GM21390 (cell line): ENCODE results near the gene SERPINE1.
"Not testable (repeated sequence)": the region's sequence is repeated elsewhere in the genome, so short reads cannot be mapped to it uniquely, and the experiment has no call there.

Experiments used
- ATAC-seq: cut with Tn5 transposase; IDR thresholded peaks from one replicate; pipeline ENCODE4 v1.9.1; 2021; ENCODE audit not compliant: unreplicated experiment

SERPINE1 gene

GRCh38 chr7:101126651-101127459, at the start of gene SERPINE1:
TSS of gene SERPINE1 (plus strand) at chr7:101127104. CDS start at chr7:101128394, 1,290 bp downstream.
- ATAC-seq, result no peak

DNA sequence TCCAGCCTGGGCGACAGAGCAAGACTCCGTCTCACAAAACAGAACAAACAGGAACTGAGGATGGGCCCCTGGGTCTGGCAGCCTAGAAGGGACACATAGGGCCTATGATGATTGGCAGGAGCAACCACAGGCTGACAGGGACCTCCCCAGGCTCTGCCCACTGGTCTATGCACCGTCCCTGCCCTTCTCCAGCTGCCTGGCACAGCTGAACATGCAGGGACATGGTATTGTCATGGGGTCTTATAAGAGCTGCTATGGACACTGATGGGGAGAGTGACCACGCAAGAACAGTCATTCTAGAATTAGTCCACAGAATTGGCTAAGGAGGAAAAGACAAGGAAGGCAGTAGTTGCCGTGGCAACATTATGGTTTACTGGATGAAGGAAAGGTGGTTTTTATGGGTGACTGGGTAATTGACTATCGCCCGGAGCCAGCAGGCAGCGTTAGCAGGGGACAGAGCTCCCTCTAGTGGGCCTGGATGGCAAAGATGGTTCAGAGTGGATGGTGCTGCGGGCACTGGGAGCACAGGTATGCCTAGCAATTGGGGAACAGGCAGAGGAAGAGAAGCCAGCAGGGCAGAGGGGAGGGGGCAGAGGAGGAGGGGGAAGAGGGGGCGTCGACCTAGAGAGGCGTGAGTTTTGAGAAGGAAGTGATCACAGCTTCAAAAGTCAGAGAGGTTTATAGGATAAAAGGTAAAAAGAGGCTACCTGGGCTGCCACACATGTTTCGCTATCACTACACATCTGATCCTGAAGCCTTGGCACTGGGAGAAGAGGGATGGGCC, 49.4 kb upstream of the SERPINE1 start:
- peak; percentile 73 for ATAC-seq

DNA sequence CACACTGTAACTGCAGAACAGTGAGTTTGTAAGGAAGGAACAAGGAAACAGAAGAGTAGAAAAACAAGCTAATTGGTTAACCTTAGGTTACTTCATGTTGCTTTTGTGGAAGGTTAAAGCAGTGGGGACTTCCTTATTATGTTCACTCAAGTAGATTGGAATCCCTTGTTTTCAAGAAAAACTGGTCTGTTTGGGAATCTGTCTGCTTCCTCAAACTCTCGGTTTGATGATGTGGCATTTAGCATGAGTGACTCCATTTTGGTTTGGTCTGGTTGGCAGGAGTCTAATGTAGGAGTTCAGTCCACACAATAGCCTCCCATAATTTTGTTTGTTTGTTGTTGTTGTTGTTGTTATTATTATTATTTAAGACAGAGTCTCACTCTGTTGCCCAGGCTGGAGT, 45.5 kb upstream of the SERPINE1 start:
- ATAC-seq, result no peak

- no peak for ATAC-seq
These were observed 42.1 kb upstream of the SERPINE1 start for GRCh38 chr7:101084865-101085161.

DNA sequence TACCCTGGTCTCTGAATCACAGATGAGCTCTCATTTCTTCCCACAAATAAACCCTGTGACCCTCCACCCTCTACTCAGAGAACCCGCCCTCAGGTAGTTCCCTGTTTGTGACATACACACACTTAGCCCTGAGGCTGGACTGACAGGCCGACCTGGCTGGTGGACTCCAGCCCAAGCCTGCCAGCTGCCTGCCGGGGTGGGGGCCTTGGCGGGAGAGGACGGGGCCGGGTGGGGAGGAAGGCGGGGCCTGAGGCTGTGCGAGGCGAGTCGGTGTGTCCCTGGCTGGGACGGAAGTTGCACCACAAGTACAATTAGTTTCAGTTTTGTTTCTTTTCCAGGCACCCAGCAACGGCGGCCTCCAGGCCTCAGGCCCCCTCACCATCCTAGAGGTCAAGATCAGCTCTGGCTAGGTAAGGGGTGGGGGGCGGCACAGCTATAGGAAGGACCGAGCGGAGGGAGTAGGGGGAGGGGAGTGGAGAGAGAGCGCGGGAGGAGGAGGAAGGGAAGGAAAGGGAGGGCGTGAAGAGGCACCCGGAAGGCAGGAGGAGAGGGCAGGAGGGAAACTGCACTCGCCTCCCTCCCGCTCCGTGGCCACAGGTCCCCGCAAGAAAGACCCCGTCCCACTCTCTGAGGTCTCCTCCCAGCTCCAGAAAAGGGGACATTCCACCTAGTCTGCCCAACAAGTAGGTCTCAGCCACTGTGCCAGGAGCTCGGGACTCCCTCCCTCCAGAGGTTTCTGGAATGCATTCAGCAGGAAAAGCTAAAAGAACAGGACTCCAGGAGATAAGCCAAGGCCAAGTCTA, 41.5 kb upstream of the SERPINE1 start, which contains the start of gene TRIM56:
Gene TRIM56, plus strand, starts transcription at position 320 of the 803 bp plus-strand sequence. CDS start 1,832 bp downstream, outside the sequence.
- ATAC-seq, result peak; percentile 90

DNA sequence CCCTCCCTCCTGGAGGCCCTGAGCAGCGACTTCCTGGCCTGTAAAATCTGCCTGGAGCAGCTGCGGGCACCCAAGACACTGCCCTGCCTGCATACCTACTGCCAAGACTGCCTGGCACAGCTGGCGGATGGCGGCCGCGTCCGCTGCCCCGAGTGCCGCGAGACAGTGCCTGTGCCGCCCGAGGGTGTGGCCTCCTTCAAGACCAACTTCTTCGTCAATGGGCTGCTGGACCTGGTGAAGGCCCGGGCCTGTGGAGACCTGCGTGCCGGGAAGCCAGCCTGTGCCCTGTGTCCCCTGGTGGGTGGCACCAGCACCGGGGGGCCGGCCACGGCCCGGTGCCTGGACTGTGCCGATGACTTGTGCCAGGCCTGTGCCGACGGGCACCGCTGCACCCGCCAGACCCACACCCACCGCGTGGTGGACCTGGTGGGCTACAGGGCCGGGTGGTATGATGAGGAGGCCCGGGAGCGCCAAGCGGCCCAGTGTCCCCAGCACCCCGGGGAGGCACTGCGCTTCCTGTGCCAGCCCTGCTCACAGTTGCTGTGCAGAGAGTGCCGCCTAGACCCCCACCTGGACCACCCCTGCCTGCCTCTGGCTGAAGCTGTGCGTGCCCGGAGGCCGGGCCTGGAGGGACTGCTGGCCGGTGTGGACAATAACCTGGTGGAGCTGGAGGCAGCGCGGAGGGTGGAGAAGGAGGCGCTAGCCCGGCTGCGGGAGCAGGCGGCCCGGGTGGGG, 39.4 kb upstream of the SERPINE1 start:
- no peak for ATAC-seq

- ATAC-seq, result no peak
These were observed 38.9 kb upstream of the SERPINE1 start for GRCh38 chr7:101088069-101088425.

GRCh38 chr7:101088858-101089529, 37.9 kb upstream of the SERPINE1 start:
- no peak for ATAC-seq

GRCh38 chr7:101089876-101090275, 37.0 kb upstream of the SERPINE1 start:
- no peak for ATAC-seq

- ATAC-seq, result not testable (repeated sequence)
These were observed 34.5 kb upstream of the SERPINE1 start for GRCh38 chr7:101092266-101092905.

GRCh38 chr7:101093906-101094305, 33.0 kb upstream of the SERPINE1 start:
- ATAC-seq, result no peak

DNA sequence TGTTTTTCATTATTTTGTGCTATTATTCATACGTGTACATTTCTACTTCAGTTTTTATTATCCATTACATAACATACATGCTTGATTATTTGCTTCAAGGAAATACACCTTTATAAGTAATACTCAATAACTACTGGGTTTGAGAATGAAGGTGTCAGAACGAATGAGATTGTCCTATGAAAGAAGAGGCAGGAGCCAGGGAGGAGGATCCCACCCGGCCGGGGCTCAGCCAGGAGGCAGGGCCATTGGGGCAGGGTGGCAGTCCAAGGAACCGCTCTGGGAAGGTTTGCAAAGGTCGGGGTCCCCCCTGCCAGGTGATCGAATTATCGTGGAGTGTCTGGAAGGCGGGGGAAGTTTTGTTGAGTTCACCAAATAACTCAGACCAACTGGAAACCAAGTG, 32.5 kb upstream of the SERPINE1 start:
- ATAC-seq, result no peak

DNA sequence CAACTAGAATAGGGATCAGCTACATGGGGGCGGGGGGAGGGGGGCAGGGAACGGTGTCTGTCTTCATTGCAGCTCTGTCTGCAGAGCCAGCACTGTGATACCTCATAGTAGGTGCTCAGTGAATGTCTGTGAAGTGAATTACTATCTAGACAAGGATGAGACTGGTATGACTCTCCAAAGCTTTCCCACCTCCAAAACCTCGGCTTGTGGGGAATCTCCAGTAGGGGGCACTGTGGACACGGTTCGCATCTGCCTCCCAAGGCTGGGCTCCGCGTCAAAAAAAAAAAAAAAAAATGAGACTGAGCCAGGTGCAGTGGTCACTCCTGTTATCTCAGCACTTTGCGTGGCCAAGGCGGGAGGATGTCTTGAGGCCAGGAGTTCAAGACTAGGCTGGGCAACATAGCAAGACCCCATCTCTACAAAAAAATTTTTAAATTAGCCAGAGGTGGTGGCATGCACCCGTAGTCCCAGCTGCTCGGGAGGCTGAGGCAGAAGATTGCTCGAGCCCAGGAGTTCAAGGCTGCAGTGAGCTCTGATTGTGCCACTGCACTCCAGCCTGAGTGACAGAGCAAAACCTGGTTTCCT, 32.0 kb upstream of the SERPINE1 start:
- ATAC-seq, result no peak

- no peak for ATAC-seq
These were observed 30.5 kb upstream of the SERPINE1 start for GRCh38 chr7:101096331-101096956.

DNA sequence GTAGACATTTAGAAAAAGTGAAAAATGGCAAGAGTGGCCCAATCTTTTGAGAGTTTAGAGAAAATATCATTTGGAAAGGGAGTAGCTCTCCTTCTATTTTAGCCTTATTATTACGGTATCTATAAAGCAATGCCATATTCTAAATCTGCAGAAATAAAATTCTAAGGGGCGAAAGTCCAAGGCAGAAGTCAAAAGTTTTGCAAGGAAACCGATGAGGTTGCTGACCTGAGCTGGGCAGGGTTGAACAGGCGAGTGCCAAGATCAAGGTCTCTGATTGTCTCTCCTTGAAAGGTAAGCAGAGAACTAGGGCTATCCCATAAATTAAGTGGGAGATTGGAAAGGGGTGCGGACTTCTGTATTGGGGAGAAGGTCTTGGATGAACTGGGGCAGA, 30.0 kb upstream of the SERPINE1 start:
- no peak for ATAC-seq

- ATAC-seq, result no peak
These were observed 29.3 kb upstream of the SERPINE1 start for GRCh38 chr7:101097561-101097960.

DNA sequence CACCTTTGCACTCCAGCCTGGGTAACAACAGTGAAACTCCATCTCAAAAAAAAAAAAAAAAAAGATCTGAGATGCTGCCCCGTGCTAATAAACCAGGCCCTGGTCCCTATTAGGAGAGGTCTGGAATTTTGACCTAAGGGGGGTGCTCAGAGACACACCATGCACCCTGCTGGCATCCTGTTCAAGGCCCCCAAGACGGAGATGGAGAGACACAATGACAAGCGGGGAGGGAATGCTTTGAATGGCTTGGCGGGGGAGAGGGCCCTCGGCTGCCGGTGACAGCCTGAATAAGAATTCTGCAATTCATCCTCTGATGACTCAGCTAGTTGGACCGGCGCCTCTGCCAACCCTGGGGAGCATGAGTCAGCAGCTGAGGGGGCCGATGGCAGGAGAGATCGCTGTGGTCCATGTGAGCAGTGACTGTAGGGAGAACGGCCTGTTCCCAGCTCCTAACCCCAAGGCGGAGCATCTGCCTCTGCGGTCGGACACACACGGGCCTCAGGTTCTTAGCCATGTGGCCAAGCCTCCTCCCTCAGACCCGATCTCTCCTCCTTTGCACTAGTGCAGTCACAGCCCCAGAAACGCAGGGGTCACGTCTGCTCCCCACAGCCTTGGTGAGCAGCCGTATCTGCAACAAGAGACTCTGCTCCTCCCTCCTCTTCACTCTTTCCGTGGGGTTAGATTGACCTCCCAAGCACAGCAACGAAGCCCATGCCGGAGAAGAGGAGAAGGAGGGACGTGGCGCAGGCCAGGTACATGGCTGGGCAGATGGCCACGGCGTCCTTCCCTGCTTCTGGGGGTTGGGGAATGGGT, 26.7 kb upstream of the SERPINE1 start:
- no peak for ATAC-seq
